GM12878 (cell line): ENCODE measurements around the gene AIF1. TPM values are rescaled to one million over a fixed set of nuclear protein-coding genes. Genes with fewer than 3 reads are reported as not detected.
A peak's percentile ranks its signal among the peaks of the same experiment; 100 is the strongest.

Experiments used
- ATF7 ChIP-seq: fragments of 450-650 bp; IDR thresholded peaks from 2 replicates; pipeline ENCODE4 v1.6.1; 2016; ENCODE audit warnings: low read depth, mild to moderate bottlenecking
- BRCA1 ChIP-seq: IDR thresholded peaks from 2 replicates; pipeline ENCODE4 v1.6.1; 2011; ENCODE audit warnings: low read depth, low read length, improper control_type of control experiment
- CBFB ChIP-seq: IDR thresholded peaks from 2 replicates; pipeline ENCODE4 v1.6.1; 2016; ENCODE audit warnings: antibody characterized with exemption, low read depth
- CREM ChIP-seq: IDR thresholded peaks from 2 replicates; pipeline ENCODE4 v1.6.1; 2014; ENCODE audit warnings: antibody characterized with exemption, low read depth
- CUX1 ChIP-seq: IDR thresholded peaks from 2 replicates; pipeline ENCODE4 v1.6.1; 2012; ENCODE audit warnings: improper control_type of control experiment, low read depth, low read length; ENCODE audit not compliant: insufficient replicate concordance
- DPF2 ChIP-seq: fragments of 450-650 bp; IDR thresholded peaks from 2 replicates; pipeline ENCODE4 v1.6.1; 2017; ENCODE audit warnings: mild to moderate bottlenecking
- ESRRA ChIP-seq: IDR thresholded peaks from 2 replicates; pipeline ENCODE4 v1.6.1; 2012; ENCODE audit warnings: mild to moderate bottlenecking, low read length, improper control_type of control experiment
- FOS ChIP-seq: IDR thresholded peaks from 3 replicates; pipeline ENCODE4 v1.6.1; 2011; ENCODE audit warnings: borderline replicate concordance; ENCODE audit not compliant: insufficient read length; ENCODE audit errors: extremely low read depth
- FOXK2 ChIP-seq: fragments of 450-650 bp; IDR thresholded peaks from 2 replicates; pipeline ENCODE4 v1.6.1; 2017; ENCODE audit warnings: mild to moderate bottlenecking, moderate library complexity
- FOXM1 ChIP-seq: IDR thresholded peaks from 2 replicates; pipeline ENCODE4 v1.6.1; 2012; ENCODE audit warnings: low read depth, mild to moderate bottlenecking, inconsistent platforms, low read length, moderate library complexity
- GABPA ChIP-seq: IDR thresholded peaks from 2 replicates; pipeline ENCODE4 v1.6.1; 2014; ENCODE audit warnings: antibody characterized with exemption, low read depth, mild to moderate bottlenecking, inconsistent platforms
- IKZF2 ChIP-seq, 2 experiments: fragments of 450-650 bp; IDR thresholded peaks; 2 replicates each; pipeline ENCODE4 v1.6.1; 2017; ENCODE audit warnings: mild to moderate bottlenecking in 2 of 2, moderate library complexity in 2 of 2
- LARP7 ChIP-seq: fragments of 450-650 bp; IDR thresholded peaks from 2 replicates; pipeline ENCODE4 v1.6.1; 2017; ENCODE audit warnings: mild to moderate bottlenecking
- MTA2 ChIP-seq: fragments of 450-650 bp; IDR thresholded peaks from 2 replicates; pipeline ENCODE4 v1.6.1; 2016; ENCODE audit warnings: low read depth, mild to moderate bottlenecking, moderate library complexity
- NBN ChIP-seq: fragments of 450-650 bp; IDR thresholded peaks from 2 replicates; pipeline ENCODE4 v1.6.1; 2016
- RAD21 ChIP-seq: IDR thresholded peaks from 2 replicates; pipeline ENCODE4 v1.6.1; 2011; ENCODE audit warnings: mild to moderate bottlenecking, low read depth, low read length, moderate library complexity; ENCODE audit not compliant: insufficient read depth
- RCOR1 ChIP-seq: conservative IDR thresholded peaks from 2 replicates; pipeline ENCODE4 v1.6.1; 2012; ENCODE audit warnings: low read depth, low read length, improper control_type of control experiment
- RELA ChIP-seq: fragments of 450-650 bp; IDR thresholded peaks from 2 replicates; pipeline ENCODE4 v1.8.0; 2014; ENCODE audit warnings: borderline replicate concordance; ENCODE audit not compliant: partially characterized antibody
- RELB ChIP-seq: fragments of 450-650 bp; IDR thresholded peaks from 2 replicates; pipeline ENCODE4 v1.6.1; 2017; ENCODE audit warnings: low read depth, mild to moderate bottlenecking, moderate library complexity
- SREBF1 ChIP-seq: IDR thresholded peaks from 2 replicates; pipeline ENCODE4 v1.6.1; 2012; ENCODE audit warnings: mild to moderate bottlenecking, low read length
- SRF ChIP-seq, 2 experiments: IDR thresholded peaks; 2 replicates each; pipeline ENCODE4 v1.6.1; 2011; ENCODE audit warnings: low read depth in 2 of 2, low read length in 2 of 2, mild to moderate bottlenecking in 1 of 2, moderate library complexity in 1 of 2
- STAT3 ChIP-seq: IDR thresholded peaks from 2 replicates; pipeline ENCODE4 v1.6.1; 2011; ENCODE audit warnings: low read depth, low read length, improper control_type of control experiment
- SUPT20H ChIP-seq: IDR thresholded peaks from 2 replicates; pipeline ENCODE4 v1.6.1; 2011; ENCODE audit warnings: low read depth, mild to moderate bottlenecking, low read length, moderate library complexity, borderline replicate concordance; ENCODE audit not compliant: control insufficient read depth
- WRNIP1 ChIP-seq: IDR thresholded peaks from 2 replicates; pipeline ENCODE4 v1.6.1; 2011; ENCODE audit warnings: low read depth, low read length, improper control_type of control experiment, borderline replicate concordance
- YBX1 ChIP-seq: fragments of 450-650 bp; IDR thresholded peaks from 2 replicates; pipeline ENCODE4 v1.6.1; 2016; ENCODE audit warnings: antibody characterized with exemption
- ZNF207 ChIP-seq: fragments of 450-650 bp; IDR thresholded peaks from 2 replicates; pipeline ENCODE4 v1.6.1; 2014; ENCODE audit warnings: antibody characterized with exemption, mild to moderate bottlenecking, borderline replicate concordance
- ZSCAN29 ChIP-seq: fragments of 450-650 bp; IDR thresholded peaks from 2 replicates; pipeline ENCODE4 v1.6.1; 2017; ENCODE audit warnings: mild to moderate bottlenecking, moderate library complexity
- polyA plus RNA-seq, 11 experiments: library from polyadenylated mRNA; depleted of rRNA in 4 of 11; unstranded in 6 of 11; stranded (reverse) in 5 of 11; fragments of >200 nt; fragmentation: Nextera tagmentation in 4 of 11; fragmentation: Illumina TruSeq in 1 of 11; extraction: Ambion mirVana in 4 of 11; extraction: Trizol in 1 of 11; gene quantifications; 1 replicate in 1 of 11; 2 replicates in 10 of 11; pipeline versions ENCODE4 v1.2.1 to v1.2.3, GENCODE V29; 2011 to 2016; ENCODE audit warnings: inconsistent platforms in 2 of 11, missing spikeins in 2 of 11, low read depth in 1 of 11
- total RNA-seq, 4 experiments: library from RNA; depleted of rRNA in 3 of 4; stranded (reverse); fragments of >200 nt in 3 of 4; fragmentation: Illumina TruSeq in 1 of 4; extraction: Trizol in 1 of 4; gene quantifications; 2 replicates each; pipeline versions ENCODE4 v1.2.1 to v1.2.3, GENCODE V29; 2013 to 2021

AIF1 gene
- total and polyA plus RNA-seq, 10 of the 15 experiments (the other 5 are each of a cell fraction or from before 2014, with no cell fraction given), result 1.9 to 256 (median 134) TPM

- no peak for TF ChIP-seq ZNF207
- no peak for TF ChIP-seq MTA2
- TF ChIP-seq WRNIP1, result no peak
- TF ChIP-seq STAT3, result no peak
- TF ChIP-seq ESRRA, result no peak
- no peak for TF ChIP-seq SREBF1
- TF ChIP-seq CUX1, result no peak
- TF ChIP-seq CBFB, result 0 out of 2 replicates have a peak, but pooled peaks have one; percentile 36
- TF ChIP-seq YBX1, result no peak
- TF ChIP-seq CREM, result peak; percentile 71; the same call in 1 of the 2 replicates
- TF ChIP-seq ATF7, result peak; percentile 63
- TF ChIP-seq SUPT20H, result no peak
- no peak for TF ChIP-seq RELA
- no peak for TF ChIP-seq RELB
- peak; percentile 78; the same call in 1 of the 2 replicates for TF ChIP-seq NBN
- no peak for TF ChIP-seq FOXK2
- TF ChIP-seq DPF2, result no peak
- TF ChIP-seq RCOR1, result no peak
- no peak; a peak in 1 of 4 replicates for TF ChIP-seq IKZF2 (IDR thresholded peaks at IDR 0.05)
- no peak for TF ChIP-seq LARP7
- TF ChIP-seq BRCA1, result no peak
- no peak for TF ChIP-seq FOS
- no peak for TF ChIP-seq FOXM1
- TF ChIP-seq SRF (IDR thresholded peaks at IDR 0.05; ENCODE audit: low read depth in 2 of 2, low read length in 2 of 2), result 0 out of 4 replicates have a peak, but pooled peaks of 1 of the 2 experiments have one; percentile 28
- no peak for TF ChIP-seq RAD21
- TF ChIP-seq ZSCAN29, result no peak
- TF ChIP-seq GABPA, result no peak
Measured at GRCh38 chr6:31567531-31568370, 47.3 kb upstream of the AIF1 start (continued).
